NCI-H187 (cell line): ENCODE data around the gene AZU1.

ENCODE experiments used
- DNase-seq, 2 experiments: peaks; one replicate each; lab custom pipeline; 2025; lab: John Stamatoyannopoulos, UW

AZU1 gene

GRCh38 chr19:797528-798414 is 29.9 kb upstream of the AZU1 start:
- DNase-seq = peak; percentile 73 to 89

DNA sequence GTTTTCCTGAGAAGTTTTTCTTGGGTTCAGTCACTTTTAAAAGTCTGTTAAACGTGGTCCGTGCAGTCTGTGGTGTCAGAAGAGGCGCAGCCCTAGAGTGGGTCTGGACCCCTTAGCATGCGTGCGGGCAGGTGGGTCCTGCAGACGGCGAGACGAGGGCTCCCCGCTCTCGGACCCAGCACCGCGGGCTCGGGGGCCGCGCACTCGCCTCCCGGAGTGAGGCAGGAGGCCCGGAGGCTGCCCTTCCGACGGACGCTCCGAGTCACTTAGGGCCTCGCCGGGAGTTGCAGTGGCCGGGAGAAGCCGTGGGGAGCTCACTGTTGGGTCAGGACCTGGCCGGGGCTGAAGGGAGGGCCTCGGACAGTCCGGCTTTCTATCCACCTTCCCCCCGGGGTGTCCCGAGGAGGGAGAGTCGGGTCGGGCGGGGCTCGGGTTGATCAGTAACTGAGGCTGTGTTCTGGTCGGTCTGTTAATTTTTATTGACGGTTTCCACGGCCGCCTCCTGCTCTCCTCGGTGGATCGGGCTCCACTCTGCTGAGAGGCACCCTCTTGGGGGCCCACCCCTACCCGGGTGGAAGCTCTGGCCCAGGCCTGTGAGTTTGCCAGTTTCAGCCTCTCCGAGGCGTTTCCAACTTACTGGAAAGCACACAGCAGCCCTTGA is 29.1 kb upstream of the AZU1 start:
- DNase-seq = no peak

GRCh38 chr19:799076-799881 is 28.4 kb upstream of the AZU1 start:
- DNase-seq = no peak

- DNase-seq = no peak
Measured at GRCh38 chr19:800360-801029, 27.1 kb upstream of the AZU1 start.

DNA sequence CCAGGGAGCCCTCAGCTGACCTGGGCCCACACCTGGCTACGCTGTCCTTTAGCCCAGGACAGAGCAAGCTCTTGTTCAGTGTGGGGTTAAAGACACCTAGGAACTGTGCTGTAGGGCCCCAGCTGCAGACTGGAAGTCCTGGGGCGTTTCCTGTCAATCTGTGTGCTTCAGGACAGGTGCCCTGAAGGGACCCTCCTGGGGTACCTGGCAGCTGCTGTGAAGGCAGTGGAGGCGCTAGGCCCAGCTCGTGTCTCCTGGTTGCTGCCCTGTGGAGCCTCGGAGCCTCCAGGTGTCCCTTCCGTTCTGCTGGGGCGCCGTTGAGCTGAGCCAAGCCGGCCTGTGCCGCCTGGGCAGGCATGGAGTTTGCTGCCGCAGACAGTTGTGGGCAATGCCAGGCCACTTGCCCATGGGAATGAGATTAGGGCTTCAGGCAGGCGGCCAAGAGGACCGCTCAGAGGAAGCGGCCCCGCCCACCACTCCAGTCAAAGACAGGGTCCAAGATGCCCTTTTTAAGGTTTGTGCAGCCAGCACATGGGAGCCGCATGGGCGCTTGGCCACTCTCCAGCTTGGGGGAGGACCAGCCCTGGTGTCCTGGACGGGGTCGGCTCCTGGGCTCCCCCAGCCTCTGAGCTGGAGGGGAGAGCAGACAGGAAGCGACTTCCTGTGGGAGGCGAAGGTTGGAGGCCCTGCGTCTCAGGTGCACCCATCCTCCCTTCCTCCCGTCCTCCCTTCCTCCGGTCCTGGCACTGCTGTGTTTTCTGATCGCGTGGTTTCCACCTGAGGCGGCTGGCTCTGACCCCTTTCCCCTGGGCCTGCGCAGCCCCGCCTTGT is 26.4 kb upstream of the AZU1 start:
- DNase-seq = no peak

DNA sequence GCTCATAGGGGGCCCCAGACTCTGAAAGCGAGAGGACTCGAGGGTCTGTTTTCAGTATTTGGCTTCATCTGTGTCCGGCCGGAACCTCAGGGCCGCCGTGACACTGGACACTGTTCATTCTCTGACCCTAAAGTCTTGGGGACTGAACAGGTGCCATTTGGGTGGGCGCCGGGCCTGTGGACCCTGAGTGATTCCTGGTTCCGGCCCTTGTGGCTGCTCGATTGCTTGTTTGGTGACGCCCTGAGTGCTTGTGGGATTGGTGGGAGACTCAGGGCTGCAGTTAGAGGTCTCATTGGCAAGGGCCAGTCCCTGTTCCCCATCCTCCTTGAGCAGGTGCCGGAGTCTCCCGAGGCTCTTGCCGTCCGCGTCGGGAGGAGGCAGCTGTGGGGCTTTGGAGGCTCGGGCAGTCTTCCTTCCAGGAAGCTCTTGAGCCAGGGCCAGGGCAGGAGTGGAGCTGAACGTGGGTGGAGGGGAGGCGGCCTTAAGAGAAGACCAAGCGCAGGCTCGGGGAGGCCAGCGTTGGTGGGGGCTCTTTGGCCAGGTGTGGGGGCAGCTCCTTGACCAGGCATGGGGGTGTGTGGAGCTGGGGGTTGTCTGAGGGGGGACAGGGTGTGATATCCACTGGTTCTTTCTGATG is 25.7 kb upstream of the AZU1 start:
- no peak for DNase-seq

GRCh38 chr19:802498-803098 is 25.0 kb upstream of the AZU1 start:
- DNase-seq = no peak

DNA sequence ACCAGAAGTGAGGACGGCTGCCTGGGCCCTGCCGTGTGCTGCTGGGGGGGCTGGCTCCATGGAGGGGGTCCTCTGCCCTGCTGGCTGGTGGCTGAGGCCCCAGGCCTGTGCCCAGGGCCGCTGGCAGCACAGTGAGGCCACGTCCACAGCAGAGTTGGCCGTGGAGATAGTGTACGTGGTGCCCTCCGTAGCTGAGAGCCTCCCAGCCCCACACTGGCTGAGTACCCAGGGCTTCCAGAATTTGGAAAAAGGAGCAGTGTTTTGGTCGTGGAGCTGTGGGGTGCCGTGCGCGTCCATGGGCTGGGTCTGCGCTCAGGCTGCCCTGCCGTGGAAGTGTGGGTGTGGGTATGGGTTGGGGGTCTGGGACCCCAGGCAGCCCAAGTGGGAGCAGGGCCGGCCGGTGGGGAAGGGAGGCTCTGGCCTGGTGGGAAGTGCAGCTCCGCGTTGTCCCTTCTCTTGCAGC is 24.5 kb upstream of the AZU1 start:
- DNase-seq = no peak

- DNase-seq = no peak
Measured at GRCh38 chr19:803686-804418, 23.8 kb upstream of the AZU1 start.

DNA sequence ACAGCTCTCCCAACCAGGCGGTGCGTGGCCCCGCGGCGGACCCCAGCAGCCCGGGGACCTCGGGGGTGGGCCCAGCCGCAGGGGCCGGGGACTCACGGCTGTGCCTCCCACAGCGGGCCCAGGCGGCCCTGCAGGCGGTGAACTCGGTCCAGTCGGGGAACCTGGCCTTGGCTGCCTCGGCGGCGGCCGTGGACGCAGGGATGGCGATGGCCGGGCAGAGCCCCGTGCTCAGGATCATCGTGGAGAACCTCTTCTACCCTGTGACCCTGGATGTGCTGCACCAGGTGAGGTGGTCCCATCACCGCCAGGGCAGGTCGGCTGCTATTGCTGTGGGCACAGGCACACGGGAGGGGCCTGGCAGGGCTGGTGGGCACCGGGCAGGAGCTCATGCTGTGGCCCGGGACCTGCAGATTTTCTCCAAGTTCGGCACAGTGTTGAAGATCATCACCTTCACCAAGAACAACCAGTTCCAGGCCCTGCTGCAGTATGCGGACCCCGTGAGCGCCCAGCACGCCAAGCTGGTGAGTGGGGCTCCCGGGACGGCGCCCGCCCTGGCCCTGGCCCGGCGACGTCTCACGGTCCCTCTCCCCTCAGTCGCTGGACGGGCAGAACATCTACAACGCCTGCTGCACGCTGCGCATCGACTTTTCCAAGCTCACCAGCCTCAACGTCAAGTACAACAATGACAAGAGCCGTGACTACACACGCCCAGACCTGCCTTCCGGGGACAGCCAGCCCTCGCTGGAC is 23.0 kb upstream of the AZU1 start:
- no peak for DNase-seq

- DNase-seq = no peak
Measured at GRCh38 chr19:805166-805551, 22.5 kb upstream of the AZU1 start.

GRCh38 chr19:805600-806550 is 21.8 kb upstream of the AZU1 start:
- DNase-seq = no peak

GRCh38 chr19:806815-807421 is 20.7 kb upstream of the AZU1 start:
- DNase-seq = no peak

DNA sequence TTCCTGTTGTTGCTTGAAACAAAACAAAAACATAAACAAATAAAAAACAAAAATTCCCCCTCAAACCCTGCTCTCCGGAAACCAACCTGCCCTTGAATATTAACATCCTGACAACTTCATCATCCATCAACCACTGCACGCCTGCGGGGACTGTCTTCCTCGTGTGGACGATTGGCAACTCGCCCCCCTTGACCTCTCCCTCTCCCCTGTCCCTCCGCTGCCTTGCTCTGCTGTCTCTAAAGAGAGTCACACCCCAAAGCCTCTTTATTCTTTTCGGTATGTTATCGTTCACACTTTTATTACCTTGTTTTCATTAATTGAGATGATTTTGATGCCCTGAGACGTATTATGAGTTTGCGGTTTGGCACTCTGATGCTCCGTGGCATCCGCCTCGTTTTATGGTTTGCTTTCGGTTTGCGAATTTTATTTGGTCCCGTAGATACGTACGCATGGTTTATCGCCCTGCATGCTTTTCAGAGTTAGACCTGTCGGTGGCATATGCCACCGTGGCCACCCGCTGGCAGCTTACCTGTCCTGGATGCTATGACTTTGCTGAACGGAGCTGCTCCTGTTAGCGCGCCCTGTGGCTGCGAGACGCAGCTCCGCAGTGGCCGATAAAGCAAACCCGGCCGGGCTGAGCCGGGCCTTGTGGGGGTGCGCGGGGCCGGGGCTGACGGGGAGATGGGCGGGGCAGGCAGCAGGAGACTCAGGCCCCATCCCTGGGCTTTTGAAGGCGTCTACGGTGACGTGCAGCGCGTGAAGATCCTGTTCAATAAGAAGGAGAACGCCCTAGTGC is 19.8 kb upstream of the AZU1 start:
- DNase-seq = no peak

- no peak for DNase-seq
Measured at GRCh38 chr19:808423-808775, 19.2 kb upstream of the AZU1 start.

- DNase-seq = no peak
Measured at GRCh38 chr19:810077-810855, 17.4 kb upstream of the AZU1 start.
